GM11168 (cell line): Measurements from ENCODE around the gene NOTCH4.

Experiments used
- in situ Hi-C: fragments of 300-500 bp; cut with MboI; formaldehyde crosslinking; loops from one replicate; pipeline ENCODE4 v1.12.0; 2022; ENCODE audit warnings: low sequenced_read_pairs; ENCODE audit not compliant: unreplicated experiment

NOTCH4 gene

GRCh38 chr6:32168807-32169591 lies 54.9 kb downstream of the NOTCH4 start:
- in situ Hi-C loops, result no loop called here

- in situ Hi-C loops, result no loop called here
These were observed 55.5 kb downstream of the NOTCH4 start for GRCh38 chr6:32168350-32168749.

GRCh38 chr6:32167761-32168262 lies 56.1 kb downstream of the NOTCH4 start:
- in situ Hi-C loops, result no loop called here

- in situ Hi-C loops, result no loop called here
These were observed 56.6 kb downstream of the NOTCH4 start for GRCh38 chr6:32167154-32167760.

- in situ Hi-C loops, result no loop called here
These were observed 57.3 kb downstream of the NOTCH4 start for GRCh38 chr6:32166411-32167061.

- in situ Hi-C loops, result no loop called here
These were observed 59.6 kb downstream of the NOTCH4 start, which contains the start of gene EGFL8 for GRCh38 chr6:32164295-32164694. TSS of gene EGFL8 (plus strand) at chr6:32164595. CDS start at chr6:32166166, 1,571 bp downstream.

GRCh38 chr6:32163559-32164258 lies 60.2 kb downstream of the NOTCH4 start:
- in situ Hi-C loops, result no loop called here

GRCh38 chr6:32158052-32158451 lies 65.8 kb downstream of the NOTCH4 start:
- in situ Hi-C loops, result no loop called here

- in situ Hi-C loops, result no loop called here
These were observed 67.0 kb downstream of the NOTCH4 start for GRCh38 chr6:32156891-32157290.

GRCh38 chr6:32154514-32155161 lies 69.2 kb downstream of the NOTCH4 start:
- in situ Hi-C loops, result no loop called here

- in situ Hi-C loops, result no loop called here
These were observed 70.0 kb downstream of the NOTCH4 start, which contains the start of gene PPT2 for GRCh38 chr6:32153564-32154513. TSS of gene PPT2 (plus strand) at chr6:32154141. CDS start at chr6:32154595, 454 bp downstream.

- in situ Hi-C loops, result no loop called here
These were observed 70.9 kb downstream of the NOTCH4 start for GRCh38 chr6:32152769-32153563.

- in situ Hi-C loops, result no loop called here
These were observed 71.8 kb downstream of the NOTCH4 start, which contains the start of gene PRRT1 for GRCh38 chr6:32151863-32152768. TSS of gene PRRT1 (minus strand) at chr6:32151939. CDS start at chr6:32151827, 112 bp downstream.

- in situ Hi-C loops, result no loop called here
These were observed 72.5 kb downstream of the NOTCH4 start for GRCh38 chr6:32151181-32151862.

- in situ Hi-C loops, result no loop called here
These were observed 73.7 kb downstream of the NOTCH4 start for GRCh38 chr6:32149932-32150870.
